ENCODE data around the gene AQP6. TPM values are rescaled to one million over a fixed set of nuclear protein-coding genes. Genes with fewer than 3 reads are reported as not detected.

Gene AQP6
- total RNA-seq, 1 donor from 2014 or later, result not detected

GRCh38 chr12:49943625-49943960 lies 29.2 kb upstream of the AQP6 start:
- Mint-ChIP-seq H3K27ac (no peak overlapping the region), H3K36me3 (ENCODE audit: low read depth) (no peaks in the 10 kb centered on the region), H3K4me1 (peaks cover 14% of the 10 kb centered on the region), H3K9me3 (no peaks in the 10 kb centered on the region), H3K4me3 (no peak overlapping the region), H3K27me3 (peaks cover 4% of the 10 kb centered on the region)
- intact Hi-C loops (cut with micrococcal nuclease), result no loop called here
- DNase-seq (no peak), ATAC-seq (ENCODE audit: low read depth) (no peak)
- ChIA-PET CTCF (interaction anchor here (1.0 to 2.5 kb wide), 3 partner anchors 24 to 127 kb away, joined by 3 to 9 read pairs (median 4); no protein-coding TSS in a partner anchor), POLR2A (no interaction called here)
- no peak for TF ChIP-seq CTCF (IDR thresholded peaks at IDR 0.05)

GRCh38 chr12:49944046-49944445 lies 28.7 kb upstream of the AQP6 start:
- Mint-ChIP-seq H3K36me3 (ENCODE audit: low read depth) (no peaks in the 10 kb centered on the region), H3K27me3 (peaks cover 6% of the 10 kb centered on the region), H3K9me3 (no peaks in the 10 kb centered on the region), H3K4me3 (no peak overlapping the region), H3K4me1 (peaks cover 14% of the 10 kb centered on the region), H3K27ac (no peak overlapping the region)
- ChIA-PET POLR2A (no interaction called here), CTCF (interaction anchor here (1.0 to 2.5 kb wide), 2 partner anchors 23 to 77 kb away, joined by 4 to 9 read pairs; no protein-coding TSS in a partner anchor)
- intact Hi-C loops (cut with micrococcal nuclease), result no loop called here
- ATAC-seq (ENCODE audit: low read depth), result no peak
- no peak for TF ChIP-seq CTCF (IDR thresholded peaks at IDR 0.05)
- DNase-seq, result no peak

GRCh38 chr12:49944718-49945117 lies 28.0 kb upstream of the AQP6 start:
- Mint-ChIP-seq H3K9me3 (no peaks in the 10 kb centered on the region), H3K4me1 (peaks cover 14% of the 10 kb centered on the region), H3K36me3 (ENCODE audit: low read depth) (no peaks in the 10 kb centered on the region), H3K4me3 (no peak overlapping the region), H3K27ac (no peak overlapping the region), H3K27me3 (peaks cover 6% of the 10 kb centered on the region)
- CTCF ChIA-PET, result interaction anchor here (1.2 to 1.9 kb wide), 6 partner anchors 7 to 94 kb away, joined by 3 to 15 read pairs (median 6); no protein-coding TSS in a partner anchor
- intact Hi-C loops (cut with micrococcal nuclease), result no loop called here
- no peak for TF ChIP-seq CTCF (IDR thresholded peaks at IDR 0.05)
- no peak for ATAC-seq (ENCODE audit: low read depth)
- no peak for DNase-seq
- POLR2A ChIA-PET, result no interaction called here

GRCh38 chr12:49945394-49946080 lies 27.2 kb upstream of the AQP6 start:
- ATAC-seq (ENCODE audit: low read depth), result peak; percentile 99
- peaks cover 6% of the 10 kb centered on the region for H3K27me3 Mint-ChIP-seq
- CTCF ChIA-PET, result interaction anchor here (0.6 to 2.3 kb wide), 17 partner anchors 8 to 453 kb away, joined by 3 to 15 read pairs (median 4); partner anchors contain the start of gene CERS5
- peak overlapping the region; percentile 77 for H3K4me3 Mint-ChIP-seq
- DNase-seq, result peak; percentile 67
- peak; percentile 65 for TF ChIP-seq CTCF (IDR thresholded peaks at IDR 0.05)
- H3K36me3 Mint-ChIP-seq (ENCODE audit: low read depth), result no peaks in the 10 kb centered on the region
- no peak overlapping the region for H3K27ac Mint-ChIP-seq
- no peaks in the 10 kb centered on the region for H3K9me3 Mint-ChIP-seq
- POLR2A ChIA-PET, result interaction anchor here (0.6 kb wide), 2 partner anchors 226 to 726 kb away, joined by 3 to 6 read pairs; no protein-coding TSS in a partner anchor
- intact Hi-C loops (cut with micrococcal nuclease), result no loop called here
- peaks cover 14% of the 10 kb centered on the region for H3K4me1 Mint-ChIP-seq

GRCh38 chr12:49946086-49946485 lies 26.7 kb upstream of the AQP6 start:
- POLR2A ChIA-PET, result interaction anchor here (0.6 kb wide), 1 partner anchor 727 kb away, joined by 3 read pairs; no protein-coding TSS in a partner anchor
- Mint-ChIP-seq H3K27me3 (peaks cover 6% of the 10 kb centered on the region), H3K27ac (no peak overlapping the region)

More at GRCh38 chr12:49946086-49946485, 26.7 kb upstream of the AQP6 start:
- CTCF ChIA-PET, result interaction anchor here (0.6 to 2.3 kb wide), 17 partner anchors 8 to 453 kb away, joined by 3 to 15 read pairs (median 4); partner anchors contain the start of gene CERS5
- H3K36me3 Mint-ChIP-seq (ENCODE audit: low read depth), result no peaks in the 10 kb centered on the region
- intact Hi-C loops (cut with micrococcal nuclease), result no loop called here
- H3K9me3 Mint-ChIP-seq, result no peaks in the 10 kb centered on the region
- H3K4me3 Mint-ChIP-seq, result no peak overlapping the region
- DNase-seq (no peak), ATAC-seq (ENCODE audit: low read depth) (no peak)
- no peak for TF ChIP-seq CTCF (IDR thresholded peaks at IDR 0.05)
- peaks cover 14% of the 10 kb centered on the region for H3K4me1 Mint-ChIP-seq

All from activated B cell treated with CpG ODN at 0.5 μM for 24 hours (primary cell).